ENCODE results near the gene ANKH. TPM values are rescaled to one million over a fixed set of nuclear protein-coding genes. Genes with fewer than 3 reads are reported as not detected.

Gene ANKH
- polyA plus RNA-seq, 4 donors: 33.0 to 82.2 (median 41.9) TPM

DNA sequence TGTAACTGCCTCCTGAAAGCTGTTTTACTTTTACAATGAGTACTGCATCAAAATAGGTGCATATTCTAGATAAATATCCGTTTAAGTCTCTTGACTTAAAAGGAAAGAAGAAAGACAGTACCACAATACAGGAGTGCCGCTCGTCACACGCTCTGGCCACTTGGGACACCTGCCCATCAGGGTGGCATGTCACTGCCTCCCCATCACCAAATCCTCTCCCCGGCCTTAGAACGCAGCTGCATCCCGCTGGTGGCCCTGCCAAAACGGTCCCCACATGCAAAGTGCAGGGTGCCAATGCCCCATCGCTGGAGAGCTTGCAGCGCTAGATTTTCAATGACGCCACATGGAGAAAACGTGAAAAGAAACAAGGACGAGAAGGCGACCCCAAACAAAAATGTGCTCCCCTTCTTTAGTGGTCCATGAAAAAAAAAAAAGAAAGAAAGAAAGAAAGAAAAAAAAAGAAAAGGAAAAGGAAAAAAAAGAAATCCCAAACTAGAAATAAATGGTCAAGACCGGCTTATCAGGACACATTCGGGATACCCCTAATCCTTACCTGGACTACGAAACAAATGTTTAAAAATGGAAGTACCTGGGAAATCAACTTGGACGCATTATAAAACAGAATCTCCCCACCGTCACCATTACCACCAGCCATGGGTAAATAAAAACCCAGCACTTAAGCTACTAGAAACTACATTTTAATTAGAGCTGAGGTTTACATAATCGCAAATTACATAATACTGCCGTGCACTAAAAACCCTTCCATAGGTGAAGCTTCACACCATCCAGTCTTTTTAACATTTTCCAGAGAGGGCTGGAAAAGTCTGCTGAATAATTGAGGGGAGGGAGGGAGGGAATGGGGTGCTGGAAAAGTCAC, 1.0 kb downstream of the ANKH start:
- Histone ChIP-seq H3K9me3 (ENCODE audit: control insufficient read depth in 2 of 2, insufficient read depth in 1 of 2, low read depth in 1 of 2, low read length in 1 of 2) (no peaks in the 10 kb centered on the region), H3K36me3 (ENCODE audit: control insufficient read depth in 3 of 3, insufficient read depth in 2 of 3, low read depth in 1 of 3, low read length in 3 of 3) (peaks cover 0 to 3% (median 0%) of the 10 kb centered on the region in 3 donors), H3K4me1 (ENCODE audit: control insufficient read depth in 3 of 3, insufficient read depth in 2 of 3, low read depth in 1 of 3, low read length in 2 of 3) (peaks cover 0 to 10% (median 0%) of the 10 kb centered on the region in 3 donors), H3K27ac (ENCODE audit: low read depth in 1 of 3, low read length in 2 of 3) (peak overlapping the region; percentile 87), H3K27me3 (ENCODE audit: control insufficient read depth in 3 of 3, insufficient read depth in 3 of 3, low read length in 3 of 3) (no peaks in the 10 kb centered on the region), H3K4me3 (ENCODE audit: low read depth in 1 of 3, low read length in 3 of 3) (peak overlapping the region; percentile 75 to 94 (median 83))
- FAIRE-seq: no peak
- DNase-seq: peak; percentile 31 to 53
- 4 to 14% (median 5%) methylated on average over 21 of the region's 21 CpGs for WGBS, 3 donors

- WGBS, 3 donors: 11 to 38% (median 20%) methylated on average over 9 of the region's 9 CpGs
- H3K4me1 ChIP-seq (ENCODE audit: control insufficient read depth in 3 of 3, insufficient read depth in 2 of 3, low read depth in 1 of 3, low read length in 2 of 3): peaks cover 0 to 10% (median 0%) of the 10 kb centered on the region in 3 donors
- FAIRE-seq (no peak), DNase-seq (peak; percentile 32 to 37)
- peak overlapping the region in 2 of 3 donors; percentile 75 to 94 for H3K4me3 ChIP-seq (ENCODE audit: low read depth in 1 of 3, low read length in 3 of 3)
- H3K27ac ChIP-seq (ENCODE audit: low read depth in 1 of 3, low read length in 2 of 3): peak overlapping the region; percentile 75 to 87 (median 76)
- no peaks in the 10 kb centered on the region for H3K27me3 ChIP-seq (ENCODE audit: control insufficient read depth in 3 of 3, insufficient read depth in 3 of 3, low read length in 3 of 3)
- no peaks in the 10 kb centered on the region for H3K9me3 ChIP-seq (ENCODE audit: control insufficient read depth in 2 of 2, insufficient read depth in 1 of 2, low read depth in 1 of 2, low read length in 1 of 2)
- peaks cover 0 to 3% (median 0%) of the 10 kb centered on the region in 3 donors for H3K36me3 ChIP-seq (ENCODE audit: control insufficient read depth in 3 of 3, insufficient read depth in 2 of 3, low read depth in 1 of 3, low read length in 3 of 3)
Measured at GRCh38 chr5:14869668-14870164, 1.9 kb downstream of the ANKH start.

GRCh38 chr5:14869233-14869632, 2.3 kb downstream of the ANKH start:
- H3K4me3 ChIP-seq (ENCODE audit: low read depth in 1 of 3, low read length in 3 of 3): peak overlapping the region in 2 of 3 donors; percentile 75 to 94
- peak overlapping the region; percentile 14 to 87 (median 34) for H3K27ac ChIP-seq (ENCODE audit: low read depth in 1 of 3, low read length in 2 of 3)

GRCh38 chr5:14868771-14869170, 2.8 kb downstream of the ANKH start:
- peak overlapping the region; percentile 21 to 87 (median 48) for H3K27ac ChIP-seq (ENCODE audit: low read depth in 1 of 3, low read length in 2 of 3)
- WGBS, 3 donors: 16 to 56% (median 35%) methylated on average over 7 of the region's 7 CpGs

More at GRCh38 chr5:14869233-14869632, 2.3 kb downstream of the ANKH start:
- 30 to 63% (median 61%) methylated on average over 2 of the region's 2 CpGs for WGBS, 3 donors
- peaks cover 0 to 10% (median 0%) of the 10 kb centered on the region in 3 donors for H3K4me1 ChIP-seq (ENCODE audit: control insufficient read depth in 3 of 3, insufficient read depth in 2 of 3, low read depth in 1 of 3, low read length in 2 of 3)
- H3K27me3 ChIP-seq (ENCODE audit: control insufficient read depth in 3 of 3, insufficient read depth in 3 of 3, low read length in 3 of 3): no peaks in the 10 kb centered on the region
- H3K36me3 ChIP-seq (ENCODE audit: control insufficient read depth in 3 of 3, insufficient read depth in 2 of 3, low read depth in 1 of 3, low read length in 3 of 3): peaks cover 0 to 3% (median 0%) of the 10 kb centered on the region in 3 donors
- H3K9me3 ChIP-seq (ENCODE audit: control insufficient read depth in 2 of 2, insufficient read depth in 1 of 2, low read depth in 1 of 2, low read length in 1 of 2): no peaks in the 10 kb centered on the region
- DNase-seq (no peak), FAIRE-seq (no peak)

DNA sequence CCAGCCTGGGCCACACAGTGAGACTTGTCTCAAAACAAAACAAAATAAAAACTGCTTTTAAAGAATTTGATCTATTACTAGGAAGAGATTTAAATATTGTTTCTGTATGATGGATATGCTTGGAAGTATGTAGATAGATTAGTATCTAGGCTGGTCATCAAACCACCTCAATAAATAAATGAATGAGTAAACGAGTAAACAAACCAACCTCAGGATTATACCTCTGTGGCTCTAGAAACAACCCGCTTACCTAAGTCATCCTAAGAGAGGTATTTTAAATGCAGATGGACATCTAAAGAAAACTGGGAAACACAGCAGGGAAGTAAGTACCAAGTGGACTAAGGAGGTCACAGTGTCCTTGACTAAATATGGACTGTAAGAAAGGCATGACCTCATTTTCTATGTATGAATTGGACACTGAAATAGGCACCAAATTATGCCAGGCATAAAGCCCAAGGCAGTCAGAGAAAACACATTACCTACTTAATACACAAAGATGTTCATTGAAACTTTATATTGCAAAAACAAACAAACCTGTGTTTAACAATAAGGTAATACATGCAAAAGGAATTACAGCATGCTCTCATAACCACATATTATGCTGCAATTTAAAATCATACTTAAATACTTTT, 7.3 kb downstream of the ANKH start:
- Histone ChIP-seq H3K4me3 (ENCODE audit: low read depth in 1 of 3, low read length in 3 of 3) (no peak overlapping the region), H3K36me3 (ENCODE audit: control insufficient read depth in 3 of 3, insufficient read depth in 2 of 3, low read depth in 1 of 3, low read length in 3 of 3) (peaks cover 0 to 8% (median 0%) of the 10 kb centered on the region in 3 donors), H3K9me3 (ENCODE audit: control insufficient read depth in 2 of 2, insufficient read depth in 1 of 2, low read depth in 1 of 2, low read length in 1 of 2) (no peaks in the 10 kb centered on the region), H3K27ac (ENCODE audit: low read depth in 1 of 3, low read length in 2 of 3) (no peak overlapping the region), H3K4me1 (ENCODE audit: control insufficient read depth in 3 of 3, insufficient read depth in 2 of 3, low read depth in 1 of 3, low read length in 2 of 3) (peaks cover 2 to 35% (median 5%) of the 10 kb centered on the region in 3 donors), H3K27me3 (ENCODE audit: control insufficient read depth in 3 of 3, insufficient read depth in 3 of 3, low read length in 3 of 3) (no peaks in the 10 kb centered on the region)
- DNase-seq (no peak), FAIRE-seq (no peak)
- WGBS, 3 donors: 92 to 94% (median 92%) methylated on average over 2 of the region's 2 CpGs

More at GRCh38 chr5:14868771-14869170, 2.8 kb downstream of the ANKH start:
- H3K9me3 ChIP-seq (ENCODE audit: control insufficient read depth in 2 of 2, insufficient read depth in 1 of 2, low read depth in 1 of 2, low read length in 1 of 2): no peaks in the 10 kb centered on the region
- peaks cover 0 to 3% (median 0%) of the 10 kb centered on the region in 3 donors for H3K36me3 ChIP-seq (ENCODE audit: control insufficient read depth in 3 of 3, insufficient read depth in 2 of 3, low read depth in 1 of 3, low read length in 3 of 3)
- FAIRE-seq (no peak), DNase-seq (peak; percentile 90)
- H3K4me1 ChIP-seq (ENCODE audit: control insufficient read depth in 3 of 3, insufficient read depth in 2 of 3, low read depth in 1 of 3, low read length in 2 of 3): peaks cover 0 to 10% (median 0%) of the 10 kb centered on the region in 3 donors
- H3K27me3 ChIP-seq (ENCODE audit: control insufficient read depth in 3 of 3, insufficient read depth in 3 of 3, low read length in 3 of 3): no peaks in the 10 kb centered on the region
- H3K4me3 ChIP-seq (ENCODE audit: low read depth in 1 of 3, low read length in 3 of 3): peak overlapping the region in 2 of 3 donors; percentile 75 to 94

- no peaks in the 10 kb centered on the region for H3K27me3 ChIP-seq (ENCODE audit: control insufficient read depth in 3 of 3, insufficient read depth in 3 of 3, low read length in 3 of 3)
- H3K4me3 ChIP-seq (ENCODE audit: low read depth in 1 of 3, low read length in 3 of 3): no peak overlapping the region
- FAIRE-seq (no peak), DNase-seq (peak in 1 of 2 donors; percentile 32)
- 58 to 76% (median 64%) methylated on average over 2 of the region's 2 CpGs for WGBS, 3 donors
- H3K27ac ChIP-seq (ENCODE audit: low read depth in 1 of 3, low read length in 2 of 3): no peak overlapping the region
- H3K36me3 ChIP-seq (ENCODE audit: control insufficient read depth in 3 of 3, insufficient read depth in 2 of 3, low read depth in 1 of 3, low read length in 3 of 3): peaks cover 0 to 8% (median 0%) of the 10 kb centered on the region in 3 donors
- H3K9me3 ChIP-seq (ENCODE audit: control insufficient read depth in 2 of 2, insufficient read depth in 1 of 2, low read depth in 1 of 2, low read length in 1 of 2): no peaks in the 10 kb centered on the region
- peaks cover 2 to 26% (median 5%) of the 10 kb centered on the region in 3 donors for H3K4me1 ChIP-seq (ENCODE audit: control insufficient read depth in 3 of 3, insufficient read depth in 2 of 3, low read depth in 1 of 3, low read length in 2 of 3)
Measured at GRCh38 chr5:14863105-14863504, 8.5 kb downstream of the ANKH start.

GRCh38 chr5:14861123-14861765, 10.3 kb downstream of the ANKH start:
- Histone ChIP-seq H3K27me3 (ENCODE audit: control insufficient read depth in 3 of 3, insufficient read depth in 3 of 3, low read length in 3 of 3) (no peaks in the 10 kb centered on the region), H3K27ac (ENCODE audit: low read depth in 1 of 3, low read length in 2 of 3) (peak overlapping the region; percentile 48 to 86 (median 62)), H3K9me3 (ENCODE audit: control insufficient read depth in 2 of 2, insufficient read depth in 1 of 2, low read depth in 1 of 2, low read length in 1 of 2) (no peaks in the 10 kb centered on the region), H3K4me3 (ENCODE audit: low read depth in 1 of 3, low read length in 3 of 3) (no peak overlapping the region), H3K4me1 (ENCODE audit: control insufficient read depth in 3 of 3, insufficient read depth in 2 of 3, low read depth in 1 of 3, low read length in 2 of 3) (peaks cover 2 to 29% (median 8%) of the 10 kb centered on the region in 3 donors), H3K36me3 (ENCODE audit: control insufficient read depth in 3 of 3, insufficient read depth in 2 of 3, low read depth in 1 of 3, low read length in 3 of 3) (peaks cover 0 to 6% (median 0%) of the 10 kb centered on the region in 3 donors)
- peak; percentile 69 to 87 for DNase-seq
- 42 to 67% (median 56%) methylated on average over 4 of the region's 4 CpGs for WGBS, 3 donors
- no peak for FAIRE-seq

DNA sequence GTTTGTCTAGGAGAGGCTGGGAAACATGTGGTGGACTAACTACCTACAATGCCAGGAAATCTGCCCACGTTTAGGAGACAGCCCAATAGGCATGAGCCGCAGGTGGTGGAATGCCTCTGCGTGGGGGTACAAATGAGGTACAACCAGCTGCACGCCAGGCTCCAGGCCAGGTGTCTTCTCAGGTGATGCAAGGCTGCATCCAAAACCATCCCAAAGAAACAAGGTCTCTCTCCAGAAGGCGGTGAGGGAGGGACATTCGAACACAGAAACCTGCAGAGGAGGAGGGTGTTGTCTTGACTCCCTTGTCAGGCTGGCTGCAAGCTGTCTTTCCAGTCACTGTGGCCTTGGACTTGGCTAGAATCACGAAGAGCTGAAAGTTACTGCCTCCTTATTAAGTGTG, 11.6 kb downstream of the ANKH start:
- no peak for FAIRE-seq
- no peaks in the 10 kb centered on the region for H3K27me3 ChIP-seq (ENCODE audit: control insufficient read depth in 3 of 3, insufficient read depth in 3 of 3, low read length in 3 of 3)
- H3K9me3 ChIP-seq (ENCODE audit: control insufficient read depth in 2 of 2, insufficient read depth in 1 of 2, low read depth in 1 of 2, low read length in 1 of 2): no peaks in the 10 kb centered on the region
- H3K27ac ChIP-seq (ENCODE audit: low read depth in 1 of 3, low read length in 2 of 3): peak overlapping the region in 1 of 3 donors; percentile 25
- WGBS, 3 donors: 66 to 80% (median 71%) methylated on average over 7 of the region's 7 CpGs
- peaks cover 0 to 6% (median 0%) of the 10 kb centered on the region in 3 donors for H3K36me3 ChIP-seq (ENCODE audit: control insufficient read depth in 3 of 3, insufficient read depth in 2 of 3, low read depth in 1 of 3, low read length in 3 of 3)
- peaks cover 2 to 35% (median 8%) of the 10 kb centered on the region in 3 donors for H3K4me1 ChIP-seq (ENCODE audit: control insufficient read depth in 3 of 3, insufficient read depth in 2 of 3, low read depth in 1 of 3, low read length in 2 of 3)
- H3K4me3 ChIP-seq (ENCODE audit: low read depth in 1 of 3, low read length in 3 of 3): no peak overlapping the region
- DNase-seq: no peak
